ENCODE measurements around the gene HBP1.
"Not testable (repeated sequence)": the region's sequence is repeated elsewhere in the genome, so short reads cannot be mapped to it uniquely, and the experiment has no call there.

Gene HBP1

DNA sequence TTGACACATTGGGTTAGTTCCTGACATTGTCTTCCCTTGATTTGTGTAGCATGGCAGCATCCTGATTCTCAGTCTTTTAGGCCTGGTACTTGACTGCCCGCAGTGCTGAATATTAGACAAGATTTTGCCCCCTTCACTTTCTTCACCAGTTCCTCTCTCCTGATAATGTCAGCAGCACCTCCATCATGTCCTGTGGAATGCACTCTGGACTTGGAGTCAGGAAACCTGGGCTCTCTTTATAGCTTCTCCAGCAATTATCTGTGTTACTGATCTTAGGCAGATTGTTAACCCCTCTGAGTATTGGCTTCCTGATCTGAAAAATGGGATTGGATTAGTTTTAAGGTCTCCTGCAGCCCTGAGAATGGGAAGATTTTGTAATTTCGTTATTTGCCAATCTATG is 19.0 kb downstream of the HBP1 start:
- DNase-seq: no peak

DNA sequence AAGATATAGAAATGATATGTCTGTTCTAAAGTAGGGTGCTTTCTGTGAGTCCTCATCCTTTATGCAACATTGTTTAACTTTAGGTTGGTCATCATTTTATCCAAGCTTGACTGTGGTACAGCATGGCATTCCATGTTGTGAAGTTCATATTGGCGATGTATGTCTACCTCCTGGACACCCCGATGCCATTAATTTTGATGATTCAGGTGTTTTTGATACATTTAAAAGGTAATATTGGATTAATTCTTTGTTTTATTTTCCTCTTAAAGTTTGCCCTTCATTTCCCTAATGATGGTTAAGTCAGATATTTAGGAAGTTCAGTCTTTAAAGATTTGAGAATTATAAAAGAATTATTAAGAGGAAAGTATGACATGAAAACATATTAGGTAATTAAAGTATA is 21.3 kb downstream of the HBP1 start:
- DNase-seq: no peak

DNA sequence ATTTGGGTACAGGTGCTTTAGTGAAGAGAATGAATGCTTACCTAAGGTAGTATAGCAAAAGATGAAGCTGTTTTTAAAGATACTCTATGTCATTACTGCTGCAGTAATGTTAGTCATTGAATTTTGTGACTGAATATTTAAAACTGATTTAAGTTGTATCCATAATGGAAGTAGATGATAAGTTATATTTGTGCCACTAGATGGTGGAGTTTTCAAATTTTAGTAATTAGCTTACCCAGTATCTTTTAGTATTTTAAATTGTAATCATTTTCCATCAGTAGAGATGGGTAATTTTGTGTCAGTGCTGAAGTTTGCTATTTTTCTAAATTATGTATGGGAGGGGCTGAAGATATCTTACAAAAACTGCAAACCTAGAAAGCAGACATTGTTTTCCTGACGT is 25.2 kb downstream of the HBP1 start:
- DNase-seq: no peak

DNA sequence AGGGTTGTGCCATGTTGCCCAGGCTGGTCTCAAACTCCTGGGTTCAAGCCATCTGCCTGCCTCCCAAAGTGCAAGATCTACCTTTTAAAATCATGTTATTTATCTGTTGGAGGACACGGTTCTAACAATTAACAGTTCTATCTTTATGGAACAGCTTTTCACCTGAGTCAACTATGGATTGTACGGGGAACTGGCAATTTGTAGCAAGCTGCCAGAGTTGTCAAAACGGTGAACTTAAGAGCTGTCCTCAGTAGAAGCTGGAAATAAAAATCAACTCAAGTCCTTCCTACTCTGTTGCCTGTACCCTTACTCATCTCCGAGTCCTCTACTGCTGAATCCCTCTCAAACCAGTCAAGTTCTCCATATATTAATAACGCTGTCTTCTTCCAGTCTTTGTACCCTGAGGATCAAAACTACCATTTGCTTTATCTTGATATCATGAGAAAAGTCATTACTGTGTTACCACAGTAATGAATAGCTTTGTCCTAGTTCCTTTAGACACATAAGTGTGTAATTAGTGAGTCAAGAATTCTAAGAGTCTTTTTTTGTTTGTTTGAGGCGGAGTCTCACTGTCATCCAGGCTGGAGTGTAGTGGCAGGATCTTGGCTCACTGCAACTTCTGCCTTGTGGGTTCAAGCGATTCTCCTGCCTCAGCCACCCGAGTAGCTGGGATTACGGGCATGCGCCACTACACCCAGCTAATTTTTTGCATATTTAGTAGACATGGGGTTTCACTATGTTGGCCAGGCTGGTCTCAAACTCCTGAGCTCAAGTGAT is 28.2 kb downstream of the HBP1 start:
- no peak for DNase-seq

DNA sequence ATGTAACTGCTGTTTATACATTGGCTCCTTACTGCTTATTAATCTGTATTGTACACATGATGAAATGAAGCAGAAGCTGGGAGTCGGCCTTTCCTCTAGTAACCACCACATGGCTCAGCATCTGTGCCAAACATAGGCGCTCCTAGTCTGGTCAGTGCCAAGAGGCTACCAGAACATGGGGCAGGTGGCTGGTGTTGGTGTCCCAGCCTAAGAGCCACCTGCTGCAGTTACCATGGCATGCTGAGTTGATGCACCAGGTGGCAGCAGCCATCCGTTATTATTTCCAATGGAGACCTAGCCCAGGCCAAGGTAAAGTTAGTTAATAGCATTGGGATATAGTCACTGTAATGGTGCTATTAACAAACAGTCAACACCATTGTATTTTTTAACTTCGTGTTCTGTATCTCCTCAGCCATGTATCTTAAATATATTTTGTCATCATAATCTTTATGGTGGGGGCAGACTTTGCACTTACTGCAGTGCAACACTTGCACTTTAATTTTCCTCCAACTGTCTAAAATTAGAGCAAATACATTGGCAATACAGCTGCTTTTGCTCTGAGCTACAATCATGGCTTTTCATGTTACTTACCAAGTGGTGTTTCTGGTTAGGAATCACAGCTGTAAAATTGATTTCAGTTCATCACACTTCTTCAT is 33.1 kb downstream of the HBP1 start:
- DNase-seq: peak; percentile 39

DNA sequence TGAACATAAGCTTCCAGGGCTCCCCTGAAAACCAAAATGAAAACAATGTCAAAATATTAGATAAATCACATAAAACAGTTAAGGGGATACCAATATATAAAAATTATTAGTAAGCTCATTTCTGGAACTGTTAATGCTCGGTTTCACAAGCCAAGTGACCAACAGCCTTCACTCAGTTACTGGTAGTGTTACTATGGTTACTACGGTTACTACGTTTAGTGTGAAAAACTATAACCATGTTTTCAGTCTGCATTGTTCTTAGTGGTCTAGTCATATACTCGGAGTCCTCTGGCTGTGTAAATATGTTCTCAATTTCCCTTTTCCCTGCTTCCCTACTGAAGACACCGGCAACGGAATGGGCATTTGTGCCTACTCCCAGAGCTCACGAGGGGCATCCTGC is 34.8 kb downstream of the HBP1 start:
- DNase-seq: no peak

DNA sequence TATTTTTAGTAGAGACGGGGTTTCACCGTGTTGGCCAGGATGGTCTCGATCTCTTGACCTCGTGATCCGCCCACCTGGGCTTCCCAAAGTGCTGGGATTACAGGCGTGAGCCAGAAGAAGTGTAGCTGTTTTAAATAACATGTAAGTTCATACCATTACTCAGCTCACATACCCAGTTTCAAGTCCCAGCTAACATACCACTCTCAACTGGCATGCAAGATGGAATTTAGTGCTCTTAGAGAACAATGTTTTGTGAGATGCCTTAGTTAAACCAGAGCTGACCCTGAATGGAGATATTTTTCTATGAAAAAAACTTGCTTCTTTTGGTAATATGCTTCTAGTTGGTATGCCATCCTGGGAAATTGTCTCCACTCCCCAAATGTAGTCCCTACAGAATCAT is 37.3 kb downstream of the HBP1 start:
- no peak for DNase-seq

DNA sequence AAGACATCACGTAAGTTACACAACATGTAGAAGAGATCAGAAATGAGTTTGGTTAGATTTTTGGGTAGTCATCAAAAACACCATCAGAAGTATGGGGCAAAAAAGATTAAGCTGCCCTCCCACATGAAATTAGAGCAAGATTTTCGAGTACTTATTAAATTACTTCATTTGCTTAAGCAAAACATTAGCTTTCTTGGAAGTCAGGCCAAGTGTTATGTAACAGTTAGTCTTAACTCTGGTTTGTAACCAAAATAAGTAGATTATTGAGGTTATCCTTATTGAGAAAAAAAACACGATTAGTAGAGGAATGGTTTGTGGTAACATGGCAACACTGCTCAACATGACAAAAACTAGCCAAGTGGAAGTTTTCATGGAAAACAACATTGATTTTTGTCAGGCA is 37.9 kb downstream of the HBP1 start:
- DNase-seq: no peak

DNA sequence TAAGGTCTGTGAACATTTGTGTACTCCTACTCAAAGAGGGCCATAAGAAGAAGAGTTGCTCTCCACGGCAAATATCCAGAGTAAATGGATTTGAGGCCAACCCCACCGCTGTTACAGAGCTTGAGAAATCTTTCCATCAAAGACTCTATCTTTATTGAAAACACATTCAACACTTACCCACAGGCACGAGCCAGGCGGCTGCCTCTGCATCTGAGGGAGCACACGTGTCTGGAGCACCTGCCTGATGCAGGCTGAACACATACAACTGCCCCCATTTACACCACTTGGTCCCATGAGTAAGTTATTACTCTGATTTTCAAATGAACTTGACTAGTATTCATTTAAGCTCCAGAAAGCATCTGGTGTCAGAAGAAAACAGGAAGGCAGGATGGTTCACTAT is 38.7 kb downstream of the HBP1 start:
- DNase-seq: no peak

DNA sequence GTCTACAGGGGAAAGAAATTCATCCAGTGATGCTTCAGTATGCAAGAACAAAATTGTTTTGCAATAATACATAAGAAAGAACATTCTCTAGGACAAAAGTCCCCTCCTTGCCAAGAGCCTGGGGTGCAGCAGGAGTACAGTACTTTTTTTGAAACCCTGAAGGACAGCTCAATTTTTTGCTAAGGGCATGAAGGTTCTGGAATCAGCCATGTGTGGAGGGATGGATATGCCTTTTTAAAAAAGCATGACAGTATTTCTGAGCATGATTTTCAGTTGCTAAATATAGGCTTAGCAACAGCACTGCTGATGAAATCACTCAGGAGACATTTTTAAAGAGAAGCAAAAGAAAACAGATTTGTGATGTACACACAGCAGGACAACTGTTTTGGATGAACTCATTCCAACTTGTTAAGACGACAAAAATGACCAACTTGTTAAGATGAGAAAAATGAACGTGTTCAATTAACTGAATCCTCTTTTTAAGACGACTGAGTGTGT is 39.3 kb downstream of the HBP1 start:
- DNase-seq: no peak

DNA sequence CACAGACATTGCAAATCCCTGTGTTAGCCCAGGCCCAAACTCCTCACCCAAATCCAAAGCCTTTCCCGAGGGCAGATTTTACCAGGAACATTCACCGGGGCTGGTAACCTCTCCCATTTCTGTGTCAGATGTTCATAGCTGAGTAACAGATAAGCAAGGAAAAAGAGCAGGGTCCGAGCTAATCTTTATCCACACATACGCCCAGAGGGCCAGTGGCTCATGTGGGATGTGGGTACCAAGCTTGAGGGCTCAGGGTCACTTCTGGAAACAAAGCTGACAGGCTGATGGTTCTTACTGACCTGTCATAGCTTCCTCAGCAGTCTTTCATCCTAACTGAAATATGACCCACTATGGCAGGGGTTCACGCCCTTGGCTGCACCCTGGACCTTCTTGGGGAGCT is 39.8 kb downstream of the HBP1 start:
- DNase-seq: no peak

DNA sequence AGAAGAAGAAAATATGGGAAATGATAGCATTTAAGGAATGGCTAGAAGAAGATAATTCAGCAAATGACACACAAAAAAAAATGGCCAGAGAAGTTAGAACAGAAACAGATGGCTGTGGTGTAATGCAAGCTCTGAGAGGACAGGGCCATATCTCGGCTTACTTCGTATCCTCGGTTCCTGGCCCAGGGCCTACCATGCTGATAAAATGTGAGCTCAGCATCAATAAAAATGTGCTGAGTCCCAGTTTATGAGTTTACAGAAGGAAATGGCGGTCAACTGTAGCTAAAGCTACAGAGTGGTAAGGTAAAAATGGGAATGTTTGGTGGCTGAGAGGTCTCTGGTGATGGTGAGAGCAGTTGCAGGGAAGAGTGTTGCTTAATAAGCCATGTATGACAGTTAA is 40.8 kb downstream of the HBP1 start:
- no peak for DNase-seq

DNA sequence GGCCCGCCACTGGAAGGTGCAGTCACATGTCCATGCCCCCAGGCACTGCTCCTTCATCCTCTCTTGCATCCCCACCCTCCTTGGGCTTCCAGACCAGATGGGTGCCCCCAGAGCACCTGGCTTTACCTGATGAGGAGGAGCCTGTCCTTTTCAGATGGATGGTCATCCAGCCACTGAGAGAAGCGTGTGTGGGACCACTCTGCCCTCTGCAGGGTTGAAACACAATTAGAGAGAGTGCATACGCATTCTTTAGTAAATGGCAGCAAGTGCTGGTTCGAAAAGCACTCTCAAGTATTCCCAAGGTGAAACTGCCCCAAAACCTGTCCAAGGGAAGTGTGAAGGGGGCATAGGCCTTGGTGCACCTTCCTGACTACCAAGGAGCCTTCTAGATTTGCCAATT is 41.6 kb downstream of the HBP1 start:
- no peak for DNase-seq

DNA sequence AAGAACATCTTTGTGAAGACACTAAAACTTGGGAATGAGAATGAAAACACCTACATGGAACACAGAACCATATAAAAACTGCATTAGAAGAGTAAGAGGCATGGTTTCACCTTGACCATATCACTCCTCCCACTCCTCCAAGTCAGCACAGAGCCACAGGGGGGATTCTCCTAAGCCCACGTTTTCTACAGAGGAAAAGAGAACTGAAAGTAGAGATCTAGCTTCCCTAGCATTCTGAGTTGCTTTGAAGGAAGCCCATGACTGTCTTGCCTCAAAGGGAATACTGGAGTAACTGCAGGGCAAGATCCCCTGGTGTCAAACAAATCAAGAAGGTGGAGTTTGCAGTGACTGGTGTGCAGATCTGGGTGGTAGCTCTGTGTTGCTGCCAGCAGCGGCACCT is 43.9 kb downstream of the HBP1 start:
- DNase-seq: no peak

DNA sequence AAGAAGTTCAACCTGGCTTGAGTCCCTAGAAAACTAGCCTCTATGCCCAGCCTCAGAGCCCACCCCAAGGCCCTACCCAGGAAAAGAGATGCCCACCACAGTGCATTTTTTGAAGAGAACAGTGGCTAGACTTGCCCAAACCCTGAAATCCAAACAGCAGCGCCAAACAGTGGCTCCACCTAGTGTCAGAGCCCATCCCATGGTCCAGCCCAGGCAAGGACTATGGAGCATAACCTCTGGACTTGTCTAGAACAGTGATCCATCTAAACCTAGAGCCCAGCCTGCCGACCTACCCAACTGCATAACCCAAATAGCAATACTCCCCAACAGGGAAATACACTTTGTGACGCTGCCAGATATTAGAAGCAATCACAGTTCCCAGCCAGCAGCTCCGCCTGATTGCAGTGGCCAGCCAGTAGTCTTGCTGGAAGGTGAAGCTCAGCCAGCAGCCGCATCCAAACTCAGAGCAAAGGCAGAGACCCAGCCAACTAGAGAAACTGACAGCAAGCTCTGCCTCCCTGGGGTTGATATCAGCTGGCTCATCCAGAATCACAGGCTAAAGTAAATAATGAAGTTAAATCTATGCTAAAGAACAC is 44.5 kb downstream of the HBP1 start:
- DNase-seq: no peak

DNA sequence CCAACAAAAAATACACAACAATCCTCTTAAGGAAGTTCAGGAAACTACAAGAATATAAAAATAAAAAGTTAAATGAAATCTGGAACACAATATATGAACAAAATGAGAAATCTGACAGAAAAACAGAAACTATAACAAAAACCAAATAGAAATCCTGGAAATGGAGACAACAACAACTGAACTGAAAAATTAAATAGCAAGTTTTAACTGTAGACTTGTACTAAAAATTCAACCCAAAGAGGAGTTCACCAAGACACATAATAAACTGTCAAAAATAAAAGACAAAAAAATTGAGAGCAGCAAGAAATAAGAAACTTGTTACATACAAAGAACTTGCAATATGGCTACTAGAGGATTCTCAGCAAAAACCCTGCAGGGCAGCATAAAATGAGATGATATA is 45.1 kb downstream of the HBP1 start:
- no peak for DNase-seq

DNA sequence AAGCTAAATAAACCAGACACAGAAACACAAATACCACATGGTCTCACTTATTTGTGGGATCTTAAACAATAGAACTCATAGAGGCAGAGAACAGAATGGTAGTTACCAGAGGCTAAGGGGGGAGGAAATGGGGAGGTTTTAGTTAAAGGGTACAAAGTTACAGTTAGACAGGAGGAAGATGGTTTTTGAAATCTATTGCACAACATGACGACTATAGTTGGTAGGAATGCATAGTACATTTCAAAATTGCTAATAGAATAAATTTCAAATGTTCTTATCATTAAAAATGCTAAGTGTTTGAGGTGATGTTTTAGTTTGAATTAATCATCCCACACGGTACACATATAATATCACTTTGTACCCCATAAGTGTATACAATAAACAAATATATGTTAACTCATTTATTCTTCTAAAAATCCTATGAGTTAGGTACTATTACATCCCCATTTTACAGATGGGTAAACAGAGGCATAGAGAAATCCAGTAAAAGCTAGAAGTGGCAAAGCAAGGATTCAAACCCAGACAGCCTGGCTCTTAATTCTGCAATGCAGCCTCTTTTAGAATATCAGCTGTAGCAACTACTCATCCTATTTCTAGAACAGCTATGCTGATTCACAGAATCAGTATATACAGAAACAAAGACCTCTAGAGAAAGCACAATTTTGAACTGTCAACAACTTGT is 50.9 kb downstream of the HBP1 start:
- DNase-seq: no peak

DNA sequence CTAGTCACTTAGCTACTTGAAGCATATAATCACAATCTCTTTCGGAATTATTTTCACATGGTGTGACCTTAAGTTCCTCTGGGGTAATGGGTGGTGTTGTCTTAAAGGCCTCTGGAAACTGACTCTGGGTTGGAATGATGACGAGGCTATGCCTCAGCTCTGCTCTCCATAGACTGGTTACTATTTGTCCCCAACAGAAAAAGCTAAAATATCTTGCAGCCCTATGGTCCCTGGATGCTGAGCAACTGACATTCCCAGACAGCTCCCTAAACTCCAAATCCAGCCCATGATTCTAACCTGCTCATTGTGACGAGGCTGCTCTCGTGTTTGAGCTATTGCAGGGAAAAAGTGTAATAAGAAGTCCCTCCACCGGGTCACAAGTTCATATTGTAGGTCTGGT is 51.6 kb downstream of the HBP1 start:
- no peak for DNase-seq

DNA sequence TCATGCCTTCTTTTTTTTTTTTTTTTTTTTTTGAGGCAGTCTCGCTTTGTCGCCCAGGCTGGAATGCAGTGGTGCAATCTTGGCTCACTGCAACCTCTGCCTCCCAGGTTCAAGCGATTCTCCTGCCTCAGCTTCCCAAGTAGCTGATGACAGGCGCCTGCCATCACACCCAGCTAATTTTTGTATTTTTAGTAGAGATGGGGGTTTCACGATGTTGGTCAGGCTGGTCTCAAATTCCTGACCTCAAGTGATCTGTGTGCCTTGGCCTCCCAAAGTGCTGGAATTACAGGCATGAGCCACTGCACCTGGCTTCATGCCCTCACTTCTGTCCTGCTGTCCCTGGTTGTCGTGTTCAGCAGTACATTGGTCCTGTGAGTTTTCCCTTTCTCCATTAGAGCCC is 52.0 kb downstream of the HBP1 start:
- DNase-seq: not testable (repeated sequence)

DNA sequence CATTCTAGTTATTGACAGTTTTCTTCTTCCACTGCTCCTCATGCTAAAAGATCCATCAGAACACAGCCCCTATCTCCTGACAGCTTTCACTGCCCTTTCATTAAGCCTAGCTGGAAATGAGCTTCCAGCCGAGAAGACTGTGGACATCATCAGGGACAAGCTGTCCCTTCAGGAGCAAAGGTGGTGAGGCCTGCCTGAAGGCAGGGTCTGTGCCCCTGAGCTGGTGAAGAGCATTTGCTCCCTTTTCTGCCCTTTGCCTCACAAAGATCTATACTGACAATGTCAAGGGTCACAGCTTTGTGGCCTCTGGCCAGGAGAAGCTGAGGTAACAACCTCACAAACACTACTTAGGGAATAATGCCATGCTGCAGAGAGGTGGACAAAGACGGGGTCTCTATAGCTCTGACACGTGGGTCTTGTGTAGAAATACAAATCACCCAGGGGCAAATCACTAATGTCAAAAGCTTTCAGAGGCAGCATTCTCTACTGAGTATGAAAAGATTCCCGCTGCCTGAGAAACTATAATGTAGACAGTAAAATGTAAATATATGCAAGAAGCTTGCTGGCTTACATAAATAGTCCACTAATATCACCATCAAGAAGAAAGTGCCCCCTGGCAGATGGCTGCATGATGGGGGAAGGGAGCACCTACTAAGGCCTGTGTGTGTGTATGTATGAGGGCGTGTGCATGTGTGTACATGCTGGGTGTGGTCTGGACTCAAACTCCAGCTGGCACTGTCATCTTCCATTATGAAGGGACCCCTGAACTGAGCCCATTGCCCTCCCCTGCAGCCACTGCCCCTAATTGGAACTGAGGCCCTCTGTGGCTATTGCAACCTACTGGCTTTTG is 55.8 kb downstream of the HBP1 start:
- DNase-seq: no peak

DNA sequence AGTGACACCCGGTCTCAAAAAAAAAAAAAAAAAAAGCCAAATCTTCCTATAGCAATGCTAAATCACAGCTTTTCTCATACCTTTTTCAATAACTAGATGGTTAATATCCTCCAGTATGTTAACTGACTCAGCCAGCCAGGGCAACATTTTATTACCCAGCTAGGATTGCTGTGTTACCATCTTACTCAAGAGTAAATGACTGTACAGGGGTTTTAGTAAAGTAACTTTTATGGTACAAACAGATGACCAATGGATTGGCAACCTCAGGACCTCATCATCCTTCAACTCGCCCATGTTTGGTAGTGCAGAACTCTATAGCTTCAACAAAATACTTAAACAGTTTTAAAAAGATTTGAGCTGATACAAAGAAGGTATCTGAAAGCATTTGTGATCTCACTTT is 59.5 kb downstream of the HBP1 start:
- DNase-seq: no peak

DNA sequence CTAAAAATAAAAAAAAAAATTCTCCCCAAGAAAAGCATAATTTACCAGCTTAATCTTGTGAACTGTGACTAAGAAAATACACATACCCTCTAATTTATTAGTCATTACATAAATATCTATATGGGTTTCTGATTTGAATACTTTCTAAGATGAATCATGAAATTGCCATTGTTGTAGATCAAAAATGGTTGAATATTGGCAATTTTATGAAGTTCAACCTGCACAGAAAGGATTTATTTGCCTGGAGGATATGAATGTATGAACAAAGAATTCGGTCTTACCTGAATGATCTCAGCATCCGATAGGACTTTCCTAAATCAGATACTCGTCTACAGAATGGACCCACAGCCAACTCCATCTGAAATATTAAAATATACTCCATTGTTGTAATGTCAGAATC is 61.5 kb downstream of the HBP1 start:
- DNase-seq: no peak

DNA sequence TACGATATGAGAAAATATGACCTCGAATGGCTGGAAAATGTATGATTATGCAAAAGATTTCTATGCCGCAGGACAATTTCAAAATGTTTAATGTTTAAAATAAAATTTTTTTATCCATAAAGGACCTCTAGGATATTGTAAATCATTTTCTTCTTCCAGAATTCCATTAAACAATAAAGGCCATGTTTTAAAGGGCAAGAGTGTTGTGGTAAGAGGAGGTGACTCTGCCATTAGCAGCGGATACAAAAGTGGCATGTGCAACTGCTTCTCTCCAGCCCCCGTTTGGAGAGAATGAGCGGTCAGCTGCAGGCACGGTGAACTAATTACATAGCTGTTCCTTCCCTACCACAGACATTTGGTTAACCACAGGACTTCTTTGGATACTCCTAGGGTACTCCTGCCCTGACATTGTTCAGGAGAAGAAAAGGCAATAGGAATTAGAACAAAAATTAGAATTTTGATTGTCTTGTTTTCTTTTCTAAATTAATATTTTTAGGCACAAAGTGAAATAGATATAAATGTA is 63.8 kb downstream of the HBP1 start:
- DNase-seq: no peak

Measured in SHP77 treated with DMSO at 0.1 percent for 48 hours (cell line).